OCI-LY1 (cell line): ENCODE data around the gene DDX27.
A peak's percentile ranks its signal among the peaks of the same experiment; 100 is the strongest.

ENCODE experiments used
- H2AFZ ChIP-seq: fragments of 200-600 bp; sonication (generic), shearing (Covaris generic); 2 replicates; pipeline ENCODE4 v1.6.0; 2014; ENCODE audit warnings: antibody characterized with exemption, mild to moderate bottlenecking, low read length
- H3F3A ChIP-seq: fragments of 200-600 bp; sonication (generic), shearing (Covaris generic); 2 replicates; pipeline ENCODE4 v1.6.0; 2014; ENCODE audit warnings: mild to moderate bottlenecking, antibody characterized with exemption, low read length, moderate library complexity; ENCODE audit not compliant: insufficient read depth
- H3K27ac ChIP-seq: fragments of 200-600 bp; sonication (generic); 2 replicates; pipeline ENCODE4 v1.5.1; 2014; ENCODE audit warnings: low read length, mixed run types, mild to moderate bottlenecking, low read depth; ENCODE audit not compliant: poor library complexity, severe bottlenecking
- H3K27me3 ChIP-seq: fragments of 200-600 bp; sonication (generic); 2 replicates; pipeline ENCODE4 v1.6.0; 2014; ENCODE audit warnings: antibody characterized with exemption, mild to moderate bottlenecking, low read length, moderate library complexity; ENCODE audit not compliant: insufficient read depth
- H3K36me3 ChIP-seq: fragments of 200-600 bp; sonication (generic); 2 replicates; pipeline ENCODE4 v1.6.1; 2014; ENCODE audit warnings: mild to moderate bottlenecking, antibody characterized with exemption, low read length, moderate library complexity, mixed read lengths; ENCODE audit not compliant: insufficient read depth
- H3K4me1 ChIP-seq: fragments of 200-600 bp; sonication (generic); 2 replicates; pipeline ENCODE4 v1.5.1; 2014; ENCODE audit warnings: mild to moderate bottlenecking, low read length, moderate library complexity; ENCODE audit not compliant: insufficient read depth, severe bottlenecking
- H3K4me2 ChIP-seq: fragments of 200-600 bp; sonication (generic), shearing (Covaris generic); 2 replicates; pipeline ENCODE4 v1.6.1; 2014; ENCODE audit warnings: low read length
- H3K4me3 ChIP-seq: fragments of 200-600 bp; sonication (generic); 2 replicates; pipeline ENCODE4 v1.5.1; 2014; ENCODE audit warnings: low read length, low read depth, mild to moderate bottlenecking, mixed read lengths; ENCODE audit not compliant: poor library complexity, severe bottlenecking
- H3K79me2 ChIP-seq: fragments of 200-600 bp; shearing (Covaris generic); 2 replicates; pipeline ENCODE4 v1.6.1; 2016; ENCODE audit warnings: mixed run types, low read length, mixed read lengths; ENCODE audit not compliant: insufficient read depth
- H3K9ac ChIP-seq: fragments of 200-600 bp; sonication (generic), shearing (Covaris generic); 2 replicates; pipeline ENCODE4 v1.6.1; 2014; ENCODE audit warnings: mild to moderate bottlenecking, low read length, mixed read lengths
- H3K9me2 ChIP-seq: fragments of 200-600 bp; sonication (generic), shearing (Covaris generic); 2 replicates; pipeline ENCODE4 v1.6.1; 2014; ENCODE audit warnings: low read depth, mild to moderate bottlenecking, low read length, mixed read lengths
- H3K9me3 ChIP-seq: fragments of 200-600 bp; shearing (Covaris generic); 2 replicates; pipeline ENCODE4 v1.6.1; 2014; ENCODE audit warnings: low read length, mixed read lengths
- H4K20me1 ChIP-seq: fragments of 200-600 bp; sonication (generic), shearing (Covaris generic); 2 replicates; pipeline ENCODE4 v1.6.0; 2016; ENCODE audit warnings: mild to moderate bottlenecking, low read length; ENCODE audit not compliant: insufficient read depth
- EZH2 ChIP-seq: fragments of 200-600 bp; sonication (generic), shearing (Covaris generic); IDR thresholded peaks from 2 replicates; pipeline ENCODE4 v1.8.0; 2017; ENCODE audit warnings: borderline replicate concordance, mixed run types, mild to moderate bottlenecking, antibody characterized with exemption, low read length, moderate library complexity, mixed read lengths
- TF ChIP-seq, protein P1 (sequence below): fragments of 200-600 bp; sonication (generic), shearing (Covaris generic); IDR thresholded peaks from 2 replicates; pipeline ENCODE4 v1.5.1; 2017; ENCODE audit warnings: mild to moderate bottlenecking, antibody characterized with exemption, low read length, moderate library complexity, mixed read lengths

DDX27 gene

GRCh38 chr20:49236301-49236700 lies 17.1 kb downstream of the DDX27 start:
- Histone ChIP-seq H2AFZ (no peak overlapping the region), H3K79me2 (no peaks in the 10 kb centered on the region), H3K9me3 (no peaks in the 10 kb centered on the region), H3K36me3 (peaks cover 90% of the 10 kb centered on the region), H3K27me3 (no peaks in the 10 kb centered on the region), H3K4me2 (no peak overlapping the region), H3K27ac (no peak overlapping the region), H3K9ac (no peak overlapping the region), H4K20me1 (no peaks in the 10 kb centered on the region), H3K4me1 (no peaks in the 10 kb centered on the region), H3K4me3 (no peak overlapping the region), H3K9me2 (no peaks in the 10 kb centered on the region), H3F3A (no peaks in the 10 kb centered on the region)
- no peak for TF ChIP-seq EZH2
- TF ChIP-seq, protein P1, sequence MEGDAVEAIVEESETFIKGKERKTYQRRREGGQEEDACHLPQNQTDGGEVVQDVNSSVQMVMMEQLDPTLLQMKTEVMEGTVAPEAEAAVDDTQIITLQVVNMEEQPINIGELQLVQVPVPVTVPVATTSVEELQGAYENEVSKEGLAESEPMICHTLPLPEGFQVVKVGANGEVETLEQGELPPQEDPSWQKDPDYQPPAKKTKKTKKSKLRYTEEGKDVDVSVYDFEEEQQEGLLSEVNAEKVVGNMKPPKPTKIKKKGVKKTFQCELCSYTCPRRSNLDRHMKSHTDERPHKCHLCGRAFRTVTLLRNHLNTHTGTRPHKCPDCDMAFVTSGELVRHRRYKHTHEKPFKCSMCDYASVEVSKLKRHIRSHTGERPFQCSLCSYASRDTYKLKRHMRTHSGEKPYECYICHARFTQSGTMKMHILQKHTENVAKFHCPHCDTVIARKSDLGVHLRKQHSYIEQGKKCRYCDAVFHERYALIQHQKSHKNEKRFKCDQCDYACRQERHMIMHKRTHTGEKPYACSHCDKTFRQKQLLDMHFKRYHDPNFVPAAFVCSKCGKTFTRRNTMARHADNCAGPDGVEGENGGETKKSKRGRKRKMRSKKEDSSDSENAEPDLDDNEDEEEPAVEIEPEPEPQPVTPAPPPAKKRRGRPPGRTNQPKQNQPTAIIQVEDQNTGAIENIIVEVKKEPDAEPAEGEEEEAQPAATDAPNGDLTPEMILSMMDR = no peak

GRCh38 chr20:49237531-49237930 lies 18.3 kb downstream of the DDX27 start:
- no peak overlapping the region for H2AFZ ChIP-seq
- no peaks in the 10 kb centered on the region for H4K20me1 ChIP-seq
- no peak overlapping the region for H3K4me3 ChIP-seq
- no peak overlapping the region for H3K9ac ChIP-seq
- no peaks in the 10 kb centered on the region for H3K79me2 ChIP-seq
- no peaks in the 10 kb centered on the region for H3K9me2 ChIP-seq
- H3K27ac ChIP-seq = no peak overlapping the region
- H3K9me3 ChIP-seq = no peaks in the 10 kb centered on the region
- no peak overlapping the region for H3K4me2 ChIP-seq
- peaks cover 93% of the 10 kb centered on the region for H3K36me3 ChIP-seq
- no peaks in the 10 kb centered on the region for H3F3A ChIP-seq
- TF ChIP-seq, protein P1 = no peak
- no peak for TF ChIP-seq EZH2
- H3K4me1 ChIP-seq = no peaks in the 10 kb centered on the region
- no peaks in the 10 kb centered on the region for H3K27me3 ChIP-seq

- H3K9me3 ChIP-seq = no peaks in the 10 kb centered on the region
- H3K36me3 ChIP-seq = peaks cover 97% of the 10 kb centered on the region
- no peak for TF ChIP-seq EZH2
- TF ChIP-seq, protein P1 = peak; percentile 71
- H3K27ac ChIP-seq = no peak overlapping the region
- H3K4me1 ChIP-seq = no peaks in the 10 kb centered on the region
- H3F3A ChIP-seq = no peaks in the 10 kb centered on the region
- no peaks in the 10 kb centered on the region for H4K20me1 ChIP-seq
- H3K79me2 ChIP-seq = no peaks in the 10 kb centered on the region
- H3K4me2 ChIP-seq = no peak overlapping the region
- H3K9ac ChIP-seq = no peak overlapping the region
- no peaks in the 10 kb centered on the region for H3K27me3 ChIP-seq
- no peak overlapping the region for H3K4me3 ChIP-seq
- no peak overlapping the region for H2AFZ ChIP-seq
- no peaks in the 10 kb centered on the region for H3K9me2 ChIP-seq
These were observed 26.9 kb downstream of the DDX27 start for GRCh38 chr20:49245921-49246740.
